HG02852 (cell line): ENCODE results near the gene BBIP1.

Experiments used
- ATAC-seq: cut with Tn5 transposase; IDR thresholded peaks from one replicate; pipeline ENCODE4 v1.9.1; 2021; ENCODE audit warnings: mild to moderate bottlenecking, moderate library complexity; ENCODE audit not compliant: unreplicated experiment

Gene BBIP1

GRCh38 chr10:110918643-110919348 is at the start of gene BBIP1:
TSS of gene BBIP1 (minus strand) at chr10:110919180. CDS start at chr10:110918157, 1,023 bp downstream.
- peak; percentile 83 for ATAC-seq

- peak; percentile 68 for ATAC-seq
Observed at GRCh38 chr10:110967645-110968044, 48.7 kb upstream of the BBIP1 start.

GRCh38 chr10:110967009-110967630 is 48.1 kb upstream of the BBIP1 start:
- no peak for ATAC-seq

- ATAC-seq = no peak
Observed at GRCh38 chr10:110966146-110966545, 47.2 kb upstream of the BBIP1 start.

GRCh38 chr10:110965216-110965615 is 46.2 kb upstream of the BBIP1 start:
- ATAC-seq = no peak

GRCh38 chr10:110964681-110965080 is 45.7 kb upstream of the BBIP1 start:
- ATAC-seq = no peak

- no peak for ATAC-seq
Observed at GRCh38 chr10:110963162-110963561, 44.2 kb upstream of the BBIP1 start.

- ATAC-seq = peak; percentile 42
Observed at GRCh38 chr10:110962443-110962842, 43.5 kb upstream of the BBIP1 start.

GRCh38 chr10:110960333-110960712 is 41.3 kb upstream of the BBIP1 start:
- no peak for ATAC-seq

GRCh38 chr10:110959379-110960332 is 40.7 kb upstream of the BBIP1 start:
- ATAC-seq = no peak

GRCh38 chr10:110957606-110958005 is 38.6 kb upstream of the BBIP1 start:
- ATAC-seq = no peak

GRCh38 chr10:110951381-110951780 is 32.4 kb upstream of the BBIP1 start:
- no peak for ATAC-seq

GRCh38 chr10:110947061-110947595 is 28.1 kb upstream of the BBIP1 start:
- ATAC-seq = no peak

GRCh38 chr10:110946496-110946895 is 27.5 kb upstream of the BBIP1 start:
- ATAC-seq = no peak

GRCh38 chr10:110944792-110945396 is 25.9 kb upstream of the BBIP1 start:
- ATAC-seq = no peak

GRCh38 chr10:110939419-110939818 is 20.4 kb upstream of the BBIP1 start:
- no peak for ATAC-seq

GRCh38 chr10:110936757-110937156 is 17.8 kb upstream of the BBIP1 start:
- ATAC-seq = no peak

- no peak for ATAC-seq
Observed at GRCh38 chr10:110932505-110933180, 13.7 kb upstream of the BBIP1 start.

- ATAC-seq = no peak
Observed at GRCh38 chr10:110931769-110932381, 12.9 kb upstream of the BBIP1 start.

- no peak for ATAC-seq
Observed at GRCh38 chr10:110927461-110927860, 8.5 kb upstream of the BBIP1 start.
